WERI-Rb-1 (cell line): Measurements from ENCODE around the gene PTN.

ENCODE experiments used
- DNase-seq: peaks from one replicate; pipeline ENCODE4 v3.0.0-alpha.2; 2020
- H3K27ac ChIP-seq: fragments of 250-450 bp; sonication (Bioruptor Pico); 2 replicates; pipeline ENCODE4 v1.5.1; 2020; ENCODE audit warnings: mild to moderate bottlenecking, moderate library complexity
- H3K27me3 ChIP-seq: fragments of 250-450 bp; sonication (Bioruptor Pico); 2 replicates; pipeline ENCODE4 v1.5.1; 2021; ENCODE audit warnings: mild to moderate bottlenecking, low read depth, moderate library complexity; ENCODE audit not compliant: insufficient read depth, severe bottlenecking
- H3K36me3 ChIP-seq: fragments of 250-450 bp; sonication (Bioruptor Pico); 2 replicates; pipeline ENCODE4 v1.5.1; 2020; ENCODE audit warnings: mild to moderate bottlenecking, moderate library complexity
- H3K4me3 ChIP-seq: 2 replicates; pipeline ENCODE4 v1.5.1; 2011; ENCODE audit warnings: low read depth, mild to moderate bottlenecking, control low read depth, low read length
- H3K9me3 ChIP-seq: fragments of 250-450 bp; sonication (Bioruptor Pico); 2 replicates; pipeline ENCODE4 v1.5.1; 2021; ENCODE audit warnings: mild to moderate bottlenecking, moderate library complexity; ENCODE audit not compliant: severe bottlenecking
- TF ChIP-seq, protein P1 (sequence below): IDR thresholded peaks from 2 replicates; pipeline ENCODE4 v1.5.1; 2011; ENCODE audit warnings: low read depth, mild to moderate bottlenecking, control low read depth, inconsistent platforms, low read length

Gene PTN

DNA sequence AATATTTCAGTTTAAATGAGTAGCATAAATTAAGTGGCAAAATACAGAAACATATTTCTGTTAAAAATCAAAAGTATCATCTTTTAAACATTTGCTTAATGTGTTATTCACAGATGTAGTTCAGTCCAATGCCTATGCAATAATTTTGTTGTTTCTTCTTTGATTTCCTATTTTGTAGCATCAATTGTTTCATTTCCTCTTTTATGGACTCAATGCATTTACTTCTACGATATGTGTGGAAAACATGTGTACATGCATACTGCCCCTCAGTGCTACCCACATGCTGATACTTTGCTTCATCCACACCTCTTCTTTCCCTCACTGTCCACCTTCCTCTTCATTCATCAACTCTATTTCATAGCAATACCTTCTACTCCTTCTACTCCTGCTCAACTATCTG, 108.1 kb downstream of the PTN start:
- Histone ChIP-seq H3K27me3 (no peaks in the 10 kb centered on the region), H3K4me3 (no peak overlapping the region), H3K27ac (no peak overlapping the region), H3K9me3 (no peaks in the 10 kb centered on the region), H3K36me3 (no peaks in the 10 kb centered on the region)
- TF ChIP-seq, protein P1, sequence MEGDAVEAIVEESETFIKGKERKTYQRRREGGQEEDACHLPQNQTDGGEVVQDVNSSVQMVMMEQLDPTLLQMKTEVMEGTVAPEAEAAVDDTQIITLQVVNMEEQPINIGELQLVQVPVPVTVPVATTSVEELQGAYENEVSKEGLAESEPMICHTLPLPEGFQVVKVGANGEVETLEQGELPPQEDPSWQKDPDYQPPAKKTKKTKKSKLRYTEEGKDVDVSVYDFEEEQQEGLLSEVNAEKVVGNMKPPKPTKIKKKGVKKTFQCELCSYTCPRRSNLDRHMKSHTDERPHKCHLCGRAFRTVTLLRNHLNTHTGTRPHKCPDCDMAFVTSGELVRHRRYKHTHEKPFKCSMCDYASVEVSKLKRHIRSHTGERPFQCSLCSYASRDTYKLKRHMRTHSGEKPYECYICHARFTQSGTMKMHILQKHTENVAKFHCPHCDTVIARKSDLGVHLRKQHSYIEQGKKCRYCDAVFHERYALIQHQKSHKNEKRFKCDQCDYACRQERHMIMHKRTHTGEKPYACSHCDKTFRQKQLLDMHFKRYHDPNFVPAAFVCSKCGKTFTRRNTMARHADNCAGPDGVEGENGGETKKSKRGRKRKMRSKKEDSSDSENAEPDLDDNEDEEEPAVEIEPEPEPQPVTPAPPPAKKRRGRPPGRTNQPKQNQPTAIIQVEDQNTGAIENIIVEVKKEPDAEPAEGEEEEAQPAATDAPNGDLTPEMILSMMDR: no peak
- DNase-seq: no peak

DNA sequence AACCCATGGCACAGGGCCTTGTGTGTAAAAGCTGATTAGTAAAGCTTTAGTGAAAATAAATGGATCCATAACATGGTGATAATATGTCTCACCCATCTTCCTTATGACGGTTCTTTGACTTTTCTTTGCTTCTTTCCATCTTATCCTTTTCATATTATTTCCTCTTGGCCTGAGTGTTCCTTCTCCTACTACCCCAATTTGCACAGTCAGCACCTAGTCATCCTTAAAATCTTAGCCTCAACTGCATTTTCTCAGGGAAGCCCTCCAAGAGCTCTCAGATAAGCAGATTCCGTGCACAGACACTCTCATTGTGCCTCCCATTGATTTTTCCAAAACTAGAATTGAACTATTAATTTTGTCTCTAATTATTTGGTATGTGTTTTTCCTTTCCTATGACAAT, 112.4 kb downstream of the PTN start:
- no peaks in the 10 kb centered on the region for H3K27me3 ChIP-seq
- no peak for DNase-seq
- no peaks in the 10 kb centered on the region for H3K9me3 ChIP-seq
- no peak overlapping the region for H3K4me3 ChIP-seq
- no peaks in the 10 kb centered on the region for H3K36me3 ChIP-seq
- TF ChIP-seq, protein P1: no peak
- no peak overlapping the region for H3K27ac ChIP-seq

DNA sequence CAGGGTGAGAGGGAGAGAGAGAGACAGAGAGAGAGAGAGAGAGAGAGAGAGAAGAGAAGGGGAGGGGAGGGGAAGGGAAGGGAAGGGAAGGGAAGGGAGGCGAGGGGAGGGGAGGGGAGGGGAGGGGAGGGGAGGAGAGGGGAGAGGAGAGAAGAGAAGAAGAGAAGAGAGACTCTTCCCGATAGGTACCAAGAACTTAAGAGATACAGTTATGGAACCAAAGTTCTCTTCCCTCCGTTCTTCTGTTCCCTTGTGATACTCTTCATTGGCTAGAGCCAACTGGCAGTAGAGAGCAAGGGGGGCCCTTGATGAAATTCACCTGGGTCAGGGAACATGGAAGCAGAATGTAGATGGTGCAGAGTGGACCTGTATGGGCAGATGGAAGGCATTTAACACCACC, 122.1 kb downstream of the PTN start:
- no peak overlapping the region for H3K27ac ChIP-seq
- no peak for DNase-seq
- H3K4me3 ChIP-seq: no peak overlapping the region
- H3K9me3 ChIP-seq: no peaks in the 10 kb centered on the region
- H3K36me3 ChIP-seq: no peaks in the 10 kb centered on the region
- no peaks in the 10 kb centered on the region for H3K27me3 ChIP-seq
- TF ChIP-seq, protein P1: no peak

DNA sequence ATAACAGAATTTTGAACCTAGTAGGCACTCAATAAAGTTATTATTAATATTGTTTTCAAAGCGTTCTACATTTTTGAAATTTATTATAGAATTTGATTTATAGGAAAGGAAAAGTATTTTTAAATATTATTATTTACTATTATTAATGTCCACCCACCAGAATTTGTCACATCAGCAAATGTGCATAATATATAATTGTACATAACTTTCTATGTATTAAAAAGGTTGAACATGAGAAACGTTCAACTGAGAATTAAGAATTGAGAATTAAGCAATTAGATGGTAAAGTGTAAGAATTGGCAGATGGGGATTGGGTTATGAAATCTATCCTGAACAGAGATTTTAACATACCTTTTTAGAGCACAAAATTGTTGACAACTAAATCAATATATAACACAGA, 129.8 kb downstream of the PTN start:
- H3K4me3 ChIP-seq: no peak overlapping the region
- H3K9me3 ChIP-seq: no peaks in the 10 kb centered on the region
- H3K27ac ChIP-seq: no peak overlapping the region
- no peaks in the 10 kb centered on the region for H3K36me3 ChIP-seq
- DNase-seq: no peak
- TF ChIP-seq, protein P1: no peak
- H3K27me3 ChIP-seq: no peaks in the 10 kb centered on the region

DNA sequence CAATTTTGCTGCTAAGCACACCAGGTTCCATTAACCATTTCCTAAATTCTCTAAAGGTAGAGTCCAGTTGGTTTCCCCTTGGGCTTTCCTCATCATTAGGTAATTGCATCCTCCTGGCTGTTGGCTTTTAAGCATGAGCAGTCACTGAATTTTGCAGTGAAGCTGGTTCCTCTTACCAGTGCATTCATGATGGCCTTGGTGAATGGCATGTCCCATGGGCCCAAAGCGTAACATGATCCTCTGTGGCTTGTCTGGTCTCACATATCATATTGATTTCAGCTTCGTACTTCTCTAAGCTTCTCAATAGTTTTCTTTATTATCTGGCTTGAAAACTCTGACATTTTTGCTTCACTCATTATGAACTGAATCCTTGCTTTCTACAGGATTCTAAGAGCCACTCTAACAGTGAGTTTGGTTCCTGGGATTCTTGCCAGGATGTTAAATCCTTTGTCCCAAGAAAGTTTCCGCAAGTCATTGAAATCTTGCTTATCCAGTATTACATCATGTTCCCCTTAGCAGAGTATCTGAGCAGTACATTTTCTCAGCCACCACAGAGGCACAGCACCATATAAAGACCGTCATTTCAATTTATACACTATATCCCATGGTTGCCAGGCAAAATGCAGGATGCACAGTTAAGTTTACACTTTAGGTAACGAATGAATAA, 134.2 kb downstream of the PTN start:
- H3K27me3 ChIP-seq: no peaks in the 10 kb centered on the region

More for the DNA sequence above, 134.2 kb downstream of the PTN start:
- Histone ChIP-seq H3K4me3 (no peak overlapping the region), H3K27ac (no peak overlapping the region), H3K9me3 (no peaks in the 10 kb centered on the region), H3K36me3 (no peaks in the 10 kb centered on the region)
- TF ChIP-seq, protein P1: no peak
- no peak for DNase-seq
